HL-60/S4 treated with phorbol 12-myristate 13-acetate at 8.2 ng/mL for 4 days and 3 days (cell line): ENCODE results near the gene ME3.

Source experiments
- in situ Hi-C: fragments of 300-500 bp; cut with MboI; formaldehyde crosslinking; loops from 2 replicates; pipeline ENCODE4 v1.15.0; 2022; ENCODE audit warnings: low sequenced_read_pairs

Gene ME3

GRCh38 chr11:86693518-86693917 is 21.1 kb upstream of the ME3 start:
- in situ Hi-C loops, result no loop called here

GRCh38 chr11:86692746-86693145 is 20.3 kb upstream of the ME3 start:
- in situ Hi-C loops, result no loop called here

GRCh38 chr11:86692317-86692716 is 19.9 kb upstream of the ME3 start:
- in situ Hi-C loops, result no loop called here

GRCh38 chr11:86688398-86689179 is 16.2 kb upstream of the ME3 start:
- in situ Hi-C loops, result no loop called here

- in situ Hi-C loops, result no loop called here
Observed at GRCh38 chr11:86687185-86687778, 14.9 kb upstream of the ME3 start.

GRCh38 chr11:86686531-86686930 is 14.1 kb upstream of the ME3 start:
- in situ Hi-C loops, result no loop called here

GRCh38 chr11:86681483-86681756 is 9.0 kb upstream of the ME3 start:
- in situ Hi-C loops, result no loop called here

- in situ Hi-C loops, result no loop called here
Observed at GRCh38 chr11:86680716-86681482, 8.5 kb upstream of the ME3 start.

- in situ Hi-C loops, result no loop called here
Observed at GRCh38 chr11:86678823-86679222, 6.4 kb upstream of the ME3 start.

- in situ Hi-C loops, result no loop called here
Observed at GRCh38 chr11:86678296-86678695, 5.9 kb upstream of the ME3 start.

- in situ Hi-C loops, result no loop called here
Observed at GRCh38 chr11:86676533-86677154, 4.2 kb upstream of the ME3 start.

GRCh38 chr11:86676010-86676409 is 3.6 kb upstream of the ME3 start:
- in situ Hi-C loops, result no loop called here

- in situ Hi-C loops, result no loop called here
Observed at GRCh38 chr11:86675017-86675416, 2.6 kb upstream of the ME3 start.

GRCh38 chr11:86673872-86674750 is 1.7 kb upstream of the ME3 start:
- in situ Hi-C loops, result no loop called here

- in situ Hi-C loops, result no loop called here
Observed at GRCh38 chr11:86673055-86673843, 833 bp upstream of the ME3 start.

- in situ Hi-C loops, result no loop called here
Observed at GRCh38 chr11:86671531-86672006, 847 bp downstream of the ME3 start.

- in situ Hi-C loops, result no loop called here
Observed at GRCh38 chr11:86670911-86671310, 1.5 kb downstream of the ME3 start.

GRCh38 chr11:86670181-86670580 is 2.2 kb downstream of the ME3 start:
- in situ Hi-C loops, result no loop called here

- in situ Hi-C loops, result no loop called here
Observed at GRCh38 chr11:86669424-86669823, 3.0 kb downstream of the ME3 start.

GRCh38 chr11:86668929-86669328 is 3.5 kb downstream of the ME3 start:
- in situ Hi-C loops, result no loop called here
